IMR-90 (cell line): Measurements from ENCODE around the gene CCDC83. TPM values are rescaled to one million over a fixed set of nuclear protein-coding genes. Genes with fewer than 3 reads are reported as not detected.

Source experiments
- ATAC-seq: fragments of 200-7000 bp; cut with Tn5 transposase; 2 replicates; pipeline ENCODE4 v1.9.1; 2020; ENCODE audit warnings: low read depth, mild to moderate bottlenecking, moderate library complexity
- BruUV-seq: library from RNA; stranded (reverse); fragments of 400-500 nt; replicated peaks from 2 replicates; lab custom pipeline; 2021; lab: Mats Ljungman, UMichigan
- CTCF ChIA-PET: fragments of 300-600 bp; formaldehyde crosslinking; extraction: SDS; loops from one replicate; lab custom pipeline; 2021; ENCODE audit warnings: antibody characterized with exemption; lab: Yijun Ruan, JAX
- POLR2A ChIA-PET: fragments of 300-600 bp; sonication (Branson Sonifier 250); formaldehyde crosslinking; loops from one replicate; lab custom pipeline; 2022; ENCODE audit warnings: antibody characterized with exemption; ENCODE audit not compliant: unreplicated experiment; lab: Charles Lee
- DNase-seq: peaks from one replicate; pipeline ENCODE4 v3.0.0; 2013
- H2AFZ ChIP-seq: replicated peaks from 2 replicates; pipeline ENCODE3; 2013; ENCODE audit warnings: low read length, mild to moderate bottlenecking; ENCODE audit not compliant: poor library complexity
- H2AK5ac ChIP-seq: 2 replicates; pipeline ENCODE4 v1.6.1; 2013; ENCODE audit warnings: low read depth, low read length, inconsistent platforms
- H2AK9ac ChIP-seq: replicated peaks from 2 replicates; pipeline ENCODE3; 2013; ENCODE audit warnings: mild to moderate bottlenecking, low read depth, low read length, moderate library complexity; ENCODE audit not compliant: poor library complexity
- H2BK120ac ChIP-seq: 2 replicates; pipeline ENCODE4 v1.6.1; 2013; ENCODE audit warnings: low read depth, low read length, inconsistent platforms
- H2BK15ac ChIP-seq: 3 replicates; pipeline ENCODE4 v1.6.1; 2013; ENCODE audit warnings: low read depth, low read length, inconsistent platforms
- H2BK20ac ChIP-seq: 2 replicates; pipeline ENCODE4 v1.6.1; 2013; ENCODE audit warnings: low read depth, mild to moderate bottlenecking, inconsistent platforms, low read length, moderate library complexity
- H2BK5ac ChIP-seq: 2 replicates; pipeline ENCODE4 v1.6.1; 2013; ENCODE audit warnings: mild to moderate bottlenecking, low read depth, low read length, inconsistent platforms; ENCODE audit not compliant: poor library complexity, severe bottlenecking
- H3K14ac ChIP-seq: replicated peaks from 2 replicates; pipeline ENCODE4 v1.6.1; 2013; ENCODE audit warnings: low read depth, low read length, inconsistent platforms
- H3K18ac ChIP-seq: 2 replicates; pipeline ENCODE4 v1.6.1; 2013; ENCODE audit warnings: low read depth, low read length, control low read depth
- H3K23ac ChIP-seq: 2 replicates; pipeline ENCODE4 v1.6.1; 2013; ENCODE audit warnings: low read depth, low read length, inconsistent platforms
- H3K27ac ChIP-seq: 2 replicates; pipeline ENCODE4 v1.5.1; 2013; ENCODE audit warnings: mild to moderate bottlenecking, control low read depth, low read length; ENCODE audit not compliant: insufficient read depth
- H3K27me3 ChIP-seq: 2 replicates; pipeline ENCODE4 v1.6.1; 2013; ENCODE audit warnings: low read length; ENCODE audit not compliant: control insufficient read depth, insufficient read depth
- H3K36me3 ChIP-seq: 2 replicates; pipeline ENCODE4 v1.6.1; 2013; ENCODE audit warnings: low read length, mixed read lengths; ENCODE audit not compliant: control insufficient read depth, insufficient read depth
- H3K4ac ChIP-seq: 2 replicates; pipeline ENCODE4 v1.6.1; 2013; ENCODE audit warnings: low read depth, low read length, inconsistent platforms
- H3K4me1 ChIP-seq: 2 replicates; pipeline ENCODE4 v1.6.1; 2013; ENCODE audit warnings: low read length, mixed read lengths; ENCODE audit not compliant: control insufficient read depth, insufficient read depth
- H3K4me2 ChIP-seq: 2 replicates; pipeline ENCODE4 v1.6.1; 2013; ENCODE audit warnings: low read depth, mild to moderate bottlenecking, control low read depth, low read length, moderate library complexity
- H3K4me3 ChIP-seq: 2 replicates; pipeline ENCODE4 v1.5.1; 2013; ENCODE audit warnings: low read depth, mild to moderate bottlenecking, control low read depth, low read length, moderate library complexity; ENCODE audit not compliant: insufficient read depth
- H3K56ac ChIP-seq: 2 replicates; pipeline ENCODE4 v1.6.1; 2013; ENCODE audit warnings: low read length, inconsistent platforms; ENCODE audit not compliant: insufficient read depth; ENCODE audit errors: extremely low read depth
- H3K79me1 ChIP-seq, 2 experiments: 2 replicates each; pipeline ENCODE4 v1.6.1; 2013; ENCODE audit warnings: low read length in 2 of 2, inconsistent platforms in 1 of 2, low read depth in 1 of 2
- H3K9ac ChIP-seq: 2 replicates; pipeline ENCODE4 v1.6.1; 2013; ENCODE audit warnings: low read depth, low read length, control low read depth
- H3K9me1 ChIP-seq: 2 replicates; pipeline ENCODE4 v1.6.1; 2013; ENCODE audit warnings: low read length, inconsistent platforms; ENCODE audit not compliant: insufficient read depth
- H3K9me3 ChIP-seq: 2 replicates; pipeline ENCODE4 v1.6.1; 2013; ENCODE audit warnings: low read length; ENCODE audit not compliant: control insufficient read depth, insufficient read depth
- H4K20me1 ChIP-seq: 2 replicates; pipeline ENCODE4 v1.6.1; 2013; ENCODE audit warnings: low read length, inconsistent platforms; ENCODE audit not compliant: insufficient read depth
- H4K5ac ChIP-seq: 2 replicates; pipeline ENCODE4 v1.6.1; 2013; ENCODE audit warnings: mild to moderate bottlenecking, low read depth, low read length, control low read depth
- H4K8ac ChIP-seq, 2 experiments: 2 replicates each; pipeline ENCODE4 v1.6.1; 2013; ENCODE audit warnings: low read depth in 2 of 2, low read length in 2 of 2, control low read depth in 1 of 2, inconsistent platforms in 1 of 2
- H4K91ac ChIP-seq: 2 replicates; pipeline ENCODE4 v1.6.1; 2013; ENCODE audit warnings: low read depth, low read length, inconsistent platforms; ENCODE audit not compliant: insufficient read depth
- CEBPB ChIP-seq: IDR thresholded peaks from 2 replicates; pipeline ENCODE4 v1.6.1; 2012; ENCODE audit warnings: low read depth, low read length, improper control_type of control experiment
- FOS ChIP-seq: fragments of 150-350 bp; IDR thresholded peaks from 2 replicates; pipeline ENCODE4 v1.6.1; 2016; ENCODE audit warnings: low read depth, low read length
- MAFK ChIP-seq: IDR thresholded peaks from 2 replicates; pipeline ENCODE4 v1.6.1; 2012; ENCODE audit warnings: low read depth, low read length, improper control_type of control experiment
- MAZ ChIP-seq: IDR thresholded peaks from 2 replicates; pipeline ENCODE4 v1.6.1; 2012; ENCODE audit warnings: low read depth, mild to moderate bottlenecking, low read length, improper control_type of control experiment, moderate library complexity, borderline replicate concordance
- NFE2L2 ChIP-seq: fragments of 150-350 bp; IDR thresholded peaks from 2 replicates; pipeline ENCODE4 v1.6.1; 2016; ENCODE audit warnings: low read depth, mild to moderate bottlenecking, low read length
- POLR2A ChIP-seq: IDR thresholded peaks from 2 replicates; pipeline ENCODE4 v1.6.1; 2012; ENCODE audit warnings: mild to moderate bottlenecking, low read depth, low read length
- SMC3 ChIP-seq: fragments of 150-350 bp; IDR thresholded peaks from 2 replicates; pipeline ENCODE4 v1.6.1; 2016; ENCODE audit warnings: low read depth, mild to moderate bottlenecking, antibody characterized with exemption, low read length, moderate library complexity
- WGBS, 2 experiments: methylation state at CpG; one replicate each; pipeline versions ENCODE4 v1.1.5 to v1.1.7; 2013; ENCODE audit warnings: missing lambda C conversion rate in 2 of 2; ENCODE audit not compliant: insufficient read length in 1 of 2; ENCODE audit errors: extremely low coverage in 2 of 2; 5-methylcytosine and 5-hydroxymethylcytosine counted together
- dilution Hi-C: fragments of 300-500 bp; cut with HindIII; formaldehyde crosslinking; loops from one replicate; pipeline ENCODE4 v1.14.3; 2018; ENCODE audit warnings: low sequenced_read_pairs; ENCODE audit not compliant: unreplicated experiment
- in situ Hi-C: fragments of 300-500 bp; cut with MboI; formaldehyde crosslinking; loops from 3 replicates; pipeline ENCODE4 v1.14.3; 2019; ENCODE audit warnings: low sequenced_read_pairs, inconsistent platforms, mixed read lengths
- intact Hi-C: fragments of 100-400 bp; cut with micrococcal nuclease; formaldehyde crosslinking; loops from 2 replicates; pipeline ENCODE4 v1.10.0; 2022
- polyA plus RNA-seq, 3 experiments: library from polyadenylated mRNA; depleted of rRNA; stranded (reverse); fragments of >200 nt; gene quantifications; 2 replicates each; pipeline ENCODE4 v1.2.3, GENCODE V29; 2012; ENCODE audit warnings: low replicate concordance in 1 of 3
- total RNA-seq: library from RNA; depleted of rRNA; stranded (reverse); fragments of >200 nt; gene quantifications from 2 replicates; pipeline ENCODE4 v1.2.3, GENCODE V29; 2012
- TF ChIP-seq, protein P1 (sequence below): fragments of 150-350 bp; IDR thresholded peaks from 2 replicates; pipeline ENCODE4 v1.6.1; 2016; ENCODE audit warnings: low read depth, mild to moderate bottlenecking, low read length, moderate library complexity, borderline replicate concordance

The CCDC83 gene
- total and polyA plus RNA-seq, 2 of the 4 experiments (the other 2 are of a cell fraction) = not detected

DNA sequence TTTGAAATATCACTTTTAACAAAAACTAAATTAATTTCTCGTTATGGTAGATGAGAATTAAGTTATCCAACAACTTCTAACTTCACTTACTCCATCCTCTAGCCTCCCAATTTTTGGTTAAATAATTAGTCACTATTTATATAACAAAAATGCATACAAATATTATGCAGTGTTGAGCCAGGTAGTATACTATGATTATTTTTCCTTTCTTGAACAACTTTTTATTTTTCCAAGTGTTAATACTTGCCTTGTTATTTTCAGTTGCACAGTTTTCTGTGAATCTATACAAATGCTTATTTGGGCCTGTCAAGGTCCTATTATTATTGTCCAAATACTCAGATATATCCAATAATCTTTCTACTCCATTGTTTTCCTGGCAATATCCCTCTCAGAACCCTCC, 19.9 kb upstream of the CCDC83 start:
- dilution Hi-C loops = no loop called here
- H3K9ac ChIP-seq = no peak overlapping the region
- no peak overlapping the region for H3K14ac ChIP-seq
- H3K4me2 ChIP-seq = no peak overlapping the region
- ChIA-PET POLR2A (no interaction called here), CTCF (interaction anchor here (0.7 kb wide), 1 partner anchor 9 kb away, joined by 3 read pairs; no protein-coding TSS in a partner anchor)
- intact Hi-C loops = no loop called here
- no peak overlapping the region for H2BK5ac ChIP-seq
- no peak overlapping the region for H3K4ac ChIP-seq
- no TSS peak for BruUV-seq
- no peaks in the 10 kb centered on the region for H3K79me1 ChIP-seq
- no peak overlapping the region for H2AK9ac ChIP-seq
- no peak overlapping the region for H4K91ac ChIP-seq
- no peak overlapping the region for H2AFZ ChIP-seq
- 100% methylated on average over 1 of the region's 1 CpG; no CpG with 5 or more reads in 1 of the 2 experiments for WGBS, 2 experiments
- H2BK20ac ChIP-seq = no peak overlapping the region
- no peak overlapping the region for H4K5ac ChIP-seq
- H3K18ac ChIP-seq = no peak overlapping the region
- no peak overlapping the region for H2BK15ac ChIP-seq
- no peaks in the 10 kb centered on the region for H3K9me1 ChIP-seq
- H4K20me1 ChIP-seq = no peaks in the 10 kb centered on the region
- no peaks in the 10 kb centered on the region for H3K36me3 ChIP-seq
- no peak overlapping the region for H2AK5ac ChIP-seq
- no peak for TF ChIP-seq FOS
- TF ChIP-seq, protein P1, sequence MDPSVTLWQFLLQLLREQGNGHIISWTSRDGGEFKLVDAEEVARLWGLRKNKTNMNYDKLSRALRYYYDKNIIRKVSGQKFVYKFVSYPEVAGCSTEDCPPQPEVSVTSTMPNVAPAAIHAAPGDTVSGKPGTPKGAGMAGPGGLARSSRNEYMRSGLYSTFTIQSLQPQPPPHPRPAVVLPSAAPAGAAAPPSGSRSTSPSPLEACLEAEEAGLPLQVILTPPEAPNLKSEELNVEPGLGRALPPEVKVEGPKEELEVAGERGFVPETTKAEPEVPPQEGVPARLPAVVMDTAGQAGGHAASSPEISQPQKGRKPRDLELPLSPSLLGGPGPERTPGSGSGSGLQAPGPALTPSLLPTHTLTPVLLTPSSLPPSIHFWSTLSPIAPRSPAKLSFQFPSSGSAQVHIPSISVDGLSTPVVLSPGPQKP = no peak
- no peak for TF ChIP-seq MAFK
- TF ChIP-seq MAZ = no peak
- no peak for TF ChIP-seq NFE2L2
- TF ChIP-seq CEBPB = no peak
- TF ChIP-seq POLR2A = no peak
- no peak for TF ChIP-seq SMC3
- in situ Hi-C loops = no loop called here
- no peaks in the 10 kb centered on the region for H3K27me3 ChIP-seq
- no peak overlapping the region for H3K4me3 ChIP-seq
- H3K56ac ChIP-seq = no peak overlapping the region
- H3K9me3 ChIP-seq = peaks cover 2% of the 10 kb centered on the region; the same call in 1 of the 2 replicates
- H3K4me1 ChIP-seq = no peaks in the 10 kb centered on the region
- no peak overlapping the region for H2BK120ac ChIP-seq
- H3K27ac ChIP-seq = no peak overlapping the region
- ATAC-seq (no peak), DNase-seq (no peak)
- no peak overlapping the region for H4K8ac ChIP-seq
- H3K23ac ChIP-seq = no peak overlapping the region
